H7 (cell line): ENCODE results near the gene HNRNPH2. TPM values are rescaled to one million over a fixed set of nuclear protein-coding genes. Genes with fewer than 3 reads are reported as not detected.
A peak's percentile ranks its signal among the peaks of the same experiment; 100 is the strongest.

Source experiments
- DNase-seq: peaks from one replicate; pipeline ENCODE4 v3.0.0; 2012
- H3K27me3 ChIP-seq: 2 replicates; pipeline ENCODE4 v1.6.0; 2011; ENCODE audit warnings: mild to moderate bottlenecking, low read length; ENCODE audit not compliant: control insufficient read depth, insufficient read depth
- H3K36me3 ChIP-seq: replicated peaks from 2 replicates; pipeline ENCODE4 v1.5.1; 2011; ENCODE audit warnings: low read length; ENCODE audit not compliant: control insufficient read depth, insufficient read depth
- H3K4me3 ChIP-seq: 2 replicates; pipeline ENCODE4 v1.5.1; 2011; ENCODE audit warnings: low read depth, mild to moderate bottlenecking, control low read depth, low read length, moderate library complexity; ENCODE audit not compliant: insufficient read depth
- total RNA-seq: library from RNA; depleted of rRNA; stranded (reverse); fragments of >200 nt; shearing (Covaris generic); gene quantifications from 2 replicates; pipeline ENCODE4 v1.2.3, GENCODE V29; 2014

Gene HNRNPH2
- total RNA-seq, 1 experiment from 2014 or later, result 35.0 TPM

- no peak for DNase-seq
- H3K4me3 ChIP-seq, result no peak overlapping the region
Measured at GRCh38 chrX:101386542-101386885, 21.5 kb upstream of the HNRNPH2 start.

GRCh38 chrX:101388604-101389003, 19.4 kb upstream of the HNRNPH2 start:
- no peaks in the 10 kb centered on the region for H3K27me3 ChIP-seq
- peaks cover 8% of the 10 kb centered on the region for H3K36me3 ChIP-seq
- H3K4me3 ChIP-seq, result no peak overlapping the region
- DNase-seq, result no peak

More at GRCh38 chrX:101386542-101386885, 21.5 kb upstream of the HNRNPH2 start:
- Histone ChIP-seq H3K36me3 (no peaks in the 10 kb centered on the region), H3K27me3 (no peaks in the 10 kb centered on the region)

- peak; percentile 75 for DNase-seq
- peak within 1 kb of the TSS; percentile 78 for H3K4me3 ChIP-seq
- peaks cover 9% of the 10 kb centered on the region for H3K36me3 ChIP-seq
Measured at GRCh38 chrX:101390664-101391525, 17.1 kb upstream of the HNRNPH2 start, which contains the start of gene RPL36A. TSS of gene RPL36A (plus strand) at chrX:101391011. CDS start at chrX:101391044, 33 bp downstream.

GRCh38 chrX:101391831-101392230, 16.2 kb upstream of the HNRNPH2 start:
- Histone ChIP-seq H3K27me3 (no peaks in the 10 kb centered on the region), H3K4me3 (peak overlapping the region; percentile 78), H3K36me3 (peaks cover 9% of the 10 kb centered on the region)
- DNase-seq, result no peak

More at GRCh38 chrX:101390664-101391525, 17.1 kb upstream of the HNRNPH2 start, which contains the start of gene RPL36A:
- H3K27me3 ChIP-seq, result no peaks in the 10 kb centered on the region

- Histone ChIP-seq H3K36me3 (peaks cover 9% of the 10 kb centered on the region), H3K4me3 (no peak overlapping the region), H3K27me3 (no peaks in the 10 kb centered on the region)
- DNase-seq, result no peak
Measured at GRCh38 chrX:101393530-101394305, 14.3 kb upstream of the HNRNPH2 start.

- H3K27me3 ChIP-seq, result no peaks in the 10 kb centered on the region
- peaks cover 9% of the 10 kb centered on the region for H3K36me3 ChIP-seq
- DNase-seq, result no peak
- H3K4me3 ChIP-seq, result no peak overlapping the region
Measured at GRCh38 chrX:101394372-101394771, 13.7 kb upstream of the HNRNPH2 start.

- Histone ChIP-seq H3K36me3 (peaks cover 9% of the 10 kb centered on the region), H3K4me3 (no peak overlapping the region), H3K27me3 (no peaks in the 10 kb centered on the region)
- DNase-seq, result no peak
Measured at GRCh38 chrX:101395789-101396188, 12.2 kb upstream of the HNRNPH2 start.

GRCh38 chrX:101397779-101398178, 10.2 kb upstream of the HNRNPH2 start:
- no peaks in the 10 kb centered on the region for H3K27me3 ChIP-seq
- peaks cover 2% of the 10 kb centered on the region for H3K36me3 ChIP-seq
- no peak overlapping the region for H3K4me3 ChIP-seq
- no peak for DNase-seq

GRCh38 chrX:101398694-101399093, 9.3 kb upstream of the HNRNPH2 start:
- no peak for DNase-seq
- Histone ChIP-seq H3K36me3 (peaks cover 2% of the 10 kb centered on the region), H3K27me3 (no peaks in the 10 kb centered on the region), H3K4me3 (no peak overlapping the region)

GRCh38 chrX:101399825-101400224, 8.2 kb upstream of the HNRNPH2 start:
- DNase-seq, result no peak
- no peaks in the 10 kb centered on the region; the same call in none of the 2 replicates for H3K36me3 ChIP-seq
- no peaks in the 10 kb centered on the region for H3K27me3 ChIP-seq
- H3K4me3 ChIP-seq, result no peak overlapping the region

- H3K27me3 ChIP-seq, result no peaks in the 10 kb centered on the region
- H3K36me3 ChIP-seq, result peaks cover 4% of the 10 kb centered on the region
- DNase-seq, result no peak
- H3K4me3 ChIP-seq, result peak overlapping the region; percentile 54
Measured at GRCh38 chrX:101407167-101407747, 765 bp upstream of the HNRNPH2 start.

- Histone ChIP-seq H3K27me3 (no peaks in the 10 kb centered on the region), H3K36me3 (peaks cover 6% of the 10 kb centered on the region), H3K4me3 (peak overlapping the region; percentile 72)
- DNase-seq, result no peak
Measured at GRCh38 chrX:101408532-101408841, 465 bp downstream of the HNRNPH2 start.

- peaks cover 6% of the 10 kb centered on the region for H3K36me3 ChIP-seq
- peak overlapping the region; percentile 72 for H3K4me3 ChIP-seq
- no peaks in the 10 kb centered on the region for H3K27me3 ChIP-seq
- DNase-seq, result no peak
Measured at GRCh38 chrX:101409043-101409442, 1.0 kb downstream of the HNRNPH2 start.

- H3K27me3 ChIP-seq, result no peaks in the 10 kb centered on the region
- peaks cover 6% of the 10 kb centered on the region for H3K36me3 ChIP-seq
- no peak for DNase-seq
- no peak overlapping the region for H3K4me3 ChIP-seq
Measured at GRCh38 chrX:101410461-101410860, 2.4 kb downstream of the HNRNPH2 start.
